H1 (cell line): Measurements from ENCODE around the gene NADK2.

Experiments used
- CTCF ChIP-seq, 3 experiments: IDR thresholded peaks; 1 replicate in 2 of 3; 2 replicates in 1 of 3; pipeline versions ENCODE4 v1.5.1 to v1.6.1; 2011; ENCODE audit warnings: low read length in 3 of 3, mild to moderate bottlenecking in 3 of 3, inconsistent platforms in 2 of 3, low read depth in 1 of 3, moderate library complexity in 1 of 3; ENCODE audit not compliant: insufficient read depth in 1 of 3; ENCODE audit errors: control extremely low read depth in 1 of 3
- FOSL1 ChIP-seq: IDR thresholded peaks from 2 replicates; pipeline ENCODE4 v1.6.1; 2011; ENCODE audit warnings: mild to moderate bottlenecking, low read depth, low read length, moderate library complexity; ENCODE audit not compliant: insufficient read depth
- POLR2A ChIP-seq, 2 experiments: IDR thresholded peaks; 1 replicate in 1 of 2; 2 replicates in 1 of 2; pipeline ENCODE4 v1.6.1; 2011; ENCODE audit warnings: low read depth in 2 of 2, low read length in 2 of 2, mild to moderate bottlenecking in 2 of 2; ENCODE audit errors: control extremely low read depth in 1 of 2
- RFX5 ChIP-seq: IDR thresholded peaks from 2 replicates; pipeline ENCODE4 v1.6.1; 2011; ENCODE audit warnings: low read depth, low read length, improper control_type of control experiment, borderline replicate concordance
- RXRA ChIP-seq: IDR thresholded peaks from 2 replicates; pipeline ENCODE4 v1.6.1; 2011; ENCODE audit warnings: low read depth, mild to moderate bottlenecking, low read length, moderate library complexity; ENCODE audit not compliant: insufficient read depth
- TAF1 ChIP-seq: IDR thresholded peaks from 2 replicates; pipeline ENCODE4 v1.6.1; 2011; ENCODE audit warnings: mild to moderate bottlenecking, low read depth, low read length

- TF ChIP-seq POLR2A (IDR thresholded peaks at IDR 0.05; ENCODE audit: control extremely low read depth in 1 of 2, low read depth in 2 of 2, low read length in 2 of 2), result no peak
- TF ChIP-seq RXRA, result no peak
- TF ChIP-seq RFX5, result no peak
- TF ChIP-seq CTCF (IDR thresholded peaks at IDR 0.05; ENCODE audit: control extremely low read depth in 1 of 3, insufficient read depth in 1 of 3, low read depth in 1 of 3, low read length in 3 of 3), result no peak
- TF ChIP-seq TAF1, result no peak
- TF ChIP-seq FOSL1, result no peak
Measured at GRCh38 chr5:36272136-36272690, 30.5 kb upstream of the NADK2 start.
